ENCODE measurements around the gene PODXL. TPM values are rescaled to one million over a fixed set of nuclear protein-coding genes. Genes with fewer than 3 reads are reported as not detected.
"Not testable (repeated sequence)": the region's sequence is repeated elsewhere in the genome, so short reads cannot be mapped to it uniquely, and the experiment has no call there.

The PODXL gene
- total and polyA plus RNA-seq, 2 experiments from 2014 or later = 77.3 to 84.1 TPM

DNA sequence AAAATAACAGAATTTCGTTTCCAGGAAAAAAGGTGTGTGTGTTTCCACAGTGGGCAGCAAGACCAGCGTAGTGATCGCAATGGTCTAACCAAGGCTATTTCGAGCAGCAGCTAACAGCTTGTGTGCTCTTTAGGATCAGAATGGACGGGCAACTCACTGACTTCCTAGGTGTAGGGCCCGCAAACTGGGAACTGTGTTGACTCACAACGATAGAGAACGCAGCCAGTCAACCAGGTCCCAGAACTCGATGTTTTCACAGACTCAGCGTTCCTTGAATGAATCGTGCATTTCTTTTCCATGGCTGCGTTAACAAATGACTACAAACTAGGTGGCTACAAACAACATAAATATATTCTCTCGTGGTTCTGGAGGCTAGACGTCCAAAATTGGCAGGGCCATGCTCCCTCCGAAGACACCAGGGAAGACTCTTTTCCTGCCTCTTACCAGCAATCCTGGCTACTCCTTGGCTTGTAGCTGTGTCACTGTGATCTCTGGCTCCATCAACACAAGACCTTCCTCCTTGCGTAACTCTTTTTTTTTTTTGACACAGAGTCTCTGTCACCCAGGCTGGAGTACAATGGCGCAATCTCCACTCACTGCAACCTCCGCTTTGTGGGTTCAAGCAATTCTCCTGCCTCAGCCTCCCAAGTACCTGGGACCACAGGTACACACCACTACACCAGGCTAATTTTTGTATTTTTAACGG, 39.1 kb downstream of the PODXL start:
- no peaks in the 10 kb centered on the region for H3K27me3 ChIP-seq
- no peak overlapping the region for H3K4me3 ChIP-seq
- TF ChIP-seq EZH2 (IDR thresholded peaks at IDR 0.05; ENCODE audit: borderline replicate concordance) = no peak
- TF ChIP-seq, protein P1, sequence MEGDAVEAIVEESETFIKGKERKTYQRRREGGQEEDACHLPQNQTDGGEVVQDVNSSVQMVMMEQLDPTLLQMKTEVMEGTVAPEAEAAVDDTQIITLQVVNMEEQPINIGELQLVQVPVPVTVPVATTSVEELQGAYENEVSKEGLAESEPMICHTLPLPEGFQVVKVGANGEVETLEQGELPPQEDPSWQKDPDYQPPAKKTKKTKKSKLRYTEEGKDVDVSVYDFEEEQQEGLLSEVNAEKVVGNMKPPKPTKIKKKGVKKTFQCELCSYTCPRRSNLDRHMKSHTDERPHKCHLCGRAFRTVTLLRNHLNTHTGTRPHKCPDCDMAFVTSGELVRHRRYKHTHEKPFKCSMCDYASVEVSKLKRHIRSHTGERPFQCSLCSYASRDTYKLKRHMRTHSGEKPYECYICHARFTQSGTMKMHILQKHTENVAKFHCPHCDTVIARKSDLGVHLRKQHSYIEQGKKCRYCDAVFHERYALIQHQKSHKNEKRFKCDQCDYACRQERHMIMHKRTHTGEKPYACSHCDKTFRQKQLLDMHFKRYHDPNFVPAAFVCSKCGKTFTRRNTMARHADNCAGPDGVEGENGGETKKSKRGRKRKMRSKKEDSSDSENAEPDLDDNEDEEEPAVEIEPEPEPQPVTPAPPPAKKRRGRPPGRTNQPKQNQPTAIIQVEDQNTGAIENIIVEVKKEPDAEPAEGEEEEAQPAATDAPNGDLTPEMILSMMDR (IDR thresholded peaks at IDR 0.05; ENCODE audit: poor library complexity) = no peak
- no peak for TF ChIP-seq EZH2phosphoT487 (IDR thresholded peaks at IDR 0.05; ENCODE audit: low read depth, severe bottlenecking, unreplicated experiment)
- H3K9me3 ChIP-seq (ENCODE audit: low read depth) = no peaks in the 10 kb centered on the region
- 91% methylated on average over 19 of the region's 19 CpGs for WGBS (ENCODE audit: low lambda C conversion rate, missing lambda C conversion rate)
- H3K4me2 ChIP-seq = no peak overlapping the region
- H3K9me2 ChIP-seq (replicated peaks; ENCODE audit: insufficient read depth) = no peaks in the 10 kb centered on the region
- H3K4me1 ChIP-seq (ENCODE audit: insufficient read depth) = no peaks in the 10 kb centered on the region
- no peak overlapping the region for H3K27ac ChIP-seq
- H3K79me2 ChIP-seq = peaks cover 13% of the 10 kb centered on the region
- DNase-seq (ENCODE audit: low spot score) = no peak
- no peaks in the 10 kb centered on the region for H4K20me1 ChIP-seq (ENCODE audit: insufficient read depth, poor library complexity, severe bottlenecking)
- no peaks in the 10 kb centered on the region for H3K36me3 ChIP-seq (replicated peaks; ENCODE audit: insufficient read depth, low read depth)
- no peak overlapping the region for H2AFZ ChIP-seq

DNA sequence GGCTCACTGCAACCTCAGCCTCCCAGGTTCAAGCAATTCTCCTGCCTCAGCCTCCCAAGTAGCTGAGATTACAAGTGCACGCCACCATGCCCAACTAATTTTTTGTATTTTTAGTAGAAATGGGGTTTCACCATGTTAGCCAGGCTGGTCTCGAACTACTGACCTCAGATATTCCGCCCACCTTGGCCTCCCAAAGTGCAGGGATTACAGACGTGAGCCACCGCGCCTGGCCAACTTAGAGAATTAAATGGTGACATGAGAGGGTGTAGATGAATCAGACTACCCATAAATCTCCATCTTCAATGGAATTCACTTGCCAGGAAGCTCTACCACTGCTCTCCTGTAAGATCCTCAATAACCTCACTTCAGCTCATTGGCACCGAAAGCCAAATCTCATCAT, 41.0 kb downstream of the PODXL start:
- H3K4me2 ChIP-seq; DNase-seq (ENCODE audit: low spot score); H3K27ac ChIP-seq; H3K4me3 ChIP-seq; H3K27me3 ChIP-seq; H2AFZ ChIP-seq; H3K4me1 ChIP-seq (ENCODE audit: insufficient read depth); H3K9me2 ChIP-seq (replicated peaks; ENCODE audit: insufficient read depth); H4K20me1 ChIP-seq (ENCODE audit: insufficient read depth, poor library complexity, severe bottlenecking); H3K9me3 ChIP-seq (ENCODE audit: low read depth); H3K36me3 ChIP-seq (replicated peaks; ENCODE audit: insufficient read depth, low read depth): not testable (repeated sequence)
- 96% methylated on average over 7 of the region's 7 CpGs for WGBS (ENCODE audit: low lambda C conversion rate, missing lambda C conversion rate)
- peaks cover 13% of the 10 kb centered on the region for H3K79me2 ChIP-seq

DNA sequence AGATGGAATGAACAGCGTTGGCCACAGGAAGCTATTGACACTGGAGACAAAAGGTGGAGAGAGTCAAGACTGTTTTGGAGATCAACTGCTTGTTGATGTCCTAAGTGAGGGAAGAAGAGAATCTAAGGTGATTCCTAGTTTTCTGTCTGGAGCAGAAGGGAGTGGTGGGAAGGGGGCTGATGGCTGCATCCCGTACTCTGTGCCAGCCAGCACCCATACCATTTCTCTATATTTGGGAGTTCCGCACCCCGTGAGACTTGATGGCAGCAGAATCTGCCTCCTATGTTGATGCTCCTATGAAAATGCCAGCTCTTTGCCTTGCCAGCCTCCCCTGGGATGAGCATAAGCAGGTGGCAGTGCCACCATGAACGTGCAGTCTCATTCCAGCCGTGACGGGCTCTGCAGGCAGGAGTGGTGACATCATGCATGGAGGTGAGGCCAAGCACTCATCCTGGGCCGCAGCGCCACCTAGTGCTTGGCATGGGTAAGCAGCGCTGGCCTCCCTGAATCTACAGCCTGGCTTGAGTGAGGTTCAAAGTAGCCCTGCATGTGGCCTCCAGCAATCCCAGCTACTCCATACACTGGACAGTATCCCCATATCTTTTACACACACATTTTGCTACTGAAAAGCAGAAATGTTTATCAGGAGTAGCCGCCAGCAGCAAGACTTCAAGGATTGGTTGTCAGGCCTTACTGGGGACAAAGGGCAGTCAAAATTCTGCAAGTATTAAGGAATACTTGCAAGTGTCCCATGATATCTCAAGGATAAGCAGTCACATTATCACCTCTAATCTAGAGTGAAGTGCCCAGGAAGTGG, 43.0 kb downstream of the PODXL start:
- Histone ChIP-seq H3K27ac (peak overlapping the region; percentile 48), H3K4me1 (ENCODE audit: insufficient read depth) (no peaks in the 10 kb centered on the region), H3K4me2 (peak overlapping the region; percentile 48), H3K9me3 (ENCODE audit: low read depth) (no peaks in the 10 kb centered on the region), H2AFZ (no peak overlapping the region), H3K4me3 (no peak overlapping the region), H3K27me3 (no peaks in the 10 kb centered on the region), H3K9me2 (replicated peaks; ENCODE audit: insufficient read depth) (no peaks in the 10 kb centered on the region), H3K79me2 (peaks cover 7% of the 10 kb centered on the region), H3K36me3 (replicated peaks; ENCODE audit: insufficient read depth, low read depth) (no peaks in the 10 kb centered on the region), H4K20me1 (ENCODE audit: insufficient read depth, poor library complexity, severe bottlenecking) (no peaks in the 10 kb centered on the region)
- peak; percentile 94 for DNase-seq (ENCODE audit: low spot score)
- WGBS (ENCODE audit: low lambda C conversion rate, missing lambda C conversion rate) = 40% methylated on average over 11 of the region's 11 CpGs
- TF ChIP-seq EZH2phosphoT487 (IDR thresholded peaks at IDR 0.05; ENCODE audit: low read depth, severe bottlenecking, unreplicated experiment) (no peak), EZH2 (IDR thresholded peaks at IDR 0.05; ENCODE audit: borderline replicate concordance) (no peak)
- TF ChIP-seq, protein P1 (IDR thresholded peaks at IDR 0.05; ENCODE audit: poor library complexity) = peak; percentile 93
